Measurements from ENCODE around the gene C1QTNF12. TPM values are rescaled to one million over a fixed set of nuclear protein-coding genes. Genes with fewer than 3 reads are reported as not detected.

Gene C1QTNF12
- total and polyA plus RNA-seq, 2 donors (not counting 3 experiments of a cell fraction or from before 2014, with no cell fraction given) = 1.0 to 1.9 TPM

DNA sequence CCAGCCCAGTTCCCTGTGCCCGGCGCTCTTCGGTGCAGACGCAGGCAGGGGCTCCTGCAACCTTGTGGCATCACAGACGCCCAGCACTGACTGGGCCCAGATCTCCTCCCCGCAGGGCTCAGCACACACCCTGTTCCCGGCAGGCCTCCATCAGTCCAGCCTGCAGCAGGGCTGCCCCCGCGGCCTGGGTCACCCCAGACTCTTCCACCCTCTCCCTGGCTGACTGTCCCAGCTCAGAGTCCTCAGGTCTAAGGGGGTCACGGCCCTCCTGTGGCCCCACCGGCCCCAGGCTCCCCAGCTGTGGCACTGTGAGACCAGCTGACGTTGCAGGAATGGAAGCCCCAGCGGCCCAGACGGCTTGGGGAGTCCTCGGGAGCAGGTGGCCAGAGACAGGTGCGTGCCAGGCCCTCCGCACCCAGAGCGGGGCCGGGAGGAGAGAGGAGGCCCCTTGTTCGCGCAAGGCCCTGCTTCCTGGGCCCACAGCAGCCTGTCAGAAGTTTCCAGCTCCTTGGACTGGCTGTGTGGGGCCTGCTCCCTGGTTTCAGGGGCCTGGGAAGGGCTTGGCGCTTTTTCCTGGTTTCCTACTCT lies 10.3 kb downstream of the C1QTNF12 start:
- POLR2A ChIA-PET = no interaction called here
- H3K4me1 ChIP-seq (ENCODE audit: control insufficient read depth, extremely low read depth, insufficient read depth, low read length) = no peaks in the 10 kb centered on the region
- no peak overlapping the region for H3K27ac ChIP-seq (ENCODE audit: insufficient read depth, low read depth, low read length)
- TF ChIP-seq, protein P1, sequence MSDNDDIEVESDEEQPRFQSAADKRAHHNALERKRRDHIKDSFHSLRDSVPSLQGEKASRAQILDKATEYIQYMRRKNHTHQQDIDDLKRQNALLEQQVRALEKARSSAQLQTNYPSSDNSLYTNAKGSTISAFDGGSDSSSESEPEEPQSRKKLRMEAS (IDR thresholded peaks at IDR 0.05; ENCODE audit: insufficient read depth, insufficient read length) = no peak
- H3K4me2 ChIP-seq (ENCODE audit: insufficient read depth, low read length) = no peak overlapping the region
- CTCF ChIA-PET = no interaction called here
- H3K9me3 ChIP-seq (replicated peaks; ENCODE audit: control insufficient read depth, insufficient read depth, low read length) = no peaks in the 10 kb centered on the region
- H4K20me1 ChIP-seq (replicated peaks; ENCODE audit: control insufficient read depth, extremely low read depth, insufficient read depth, low read length) = no peaks in the 10 kb centered on the region
- no TSS peak for BruUV-seq (replicated peaks)
- no peaks in the 10 kb centered on the region for H3K9me1 ChIP-seq (replicated peaks; ENCODE audit: control insufficient read depth, extremely low read depth, insufficient read depth, low read length)
- H3K79me2 ChIP-seq (ENCODE audit: control insufficient read depth, insufficient read depth, low read length) = peaks cover 20% of the 10 kb centered on the region
- H3K9ac ChIP-seq (replicated peaks; ENCODE audit: extremely low read depth, insufficient read depth, low read length) = no peak overlapping the region
- no peaks in the 10 kb centered on the region for H3K36me3 ChIP-seq (ENCODE audit: control insufficient read depth in 2 of 2, extremely low read depth in 1 of 2, insufficient read depth in 2 of 2, low read length in 2 of 2)
- H3K27me3 ChIP-seq (ENCODE audit: control insufficient read depth in 2 of 2, insufficient read depth in 2 of 2, low read length in 2 of 2) = no peaks in the 10 kb centered on the region
- intact Hi-C loops (cut with micrococcal nuclease) = no loop called here
- dilution Hi-C loops (cut with MboI; ENCODE audit: extremely low pct_ligation_motif_present, low sequenced_read_pairs) = no loop called here
- no peak overlapping the region for H3K4me3 ChIP-seq (replicated peaks in 1 of 3; ENCODE audit: insufficient read depth in 1 of 3, low read depth in 1 of 3, low read length in 3 of 3)
- no peak for DNase-seq (ENCODE audit: low read depth, low spot score)
- FAIRE-seq = no peak
- H2AFZ ChIP-seq (ENCODE audit: low read depth, low read length) = no peak overlapping the region

DNA sequence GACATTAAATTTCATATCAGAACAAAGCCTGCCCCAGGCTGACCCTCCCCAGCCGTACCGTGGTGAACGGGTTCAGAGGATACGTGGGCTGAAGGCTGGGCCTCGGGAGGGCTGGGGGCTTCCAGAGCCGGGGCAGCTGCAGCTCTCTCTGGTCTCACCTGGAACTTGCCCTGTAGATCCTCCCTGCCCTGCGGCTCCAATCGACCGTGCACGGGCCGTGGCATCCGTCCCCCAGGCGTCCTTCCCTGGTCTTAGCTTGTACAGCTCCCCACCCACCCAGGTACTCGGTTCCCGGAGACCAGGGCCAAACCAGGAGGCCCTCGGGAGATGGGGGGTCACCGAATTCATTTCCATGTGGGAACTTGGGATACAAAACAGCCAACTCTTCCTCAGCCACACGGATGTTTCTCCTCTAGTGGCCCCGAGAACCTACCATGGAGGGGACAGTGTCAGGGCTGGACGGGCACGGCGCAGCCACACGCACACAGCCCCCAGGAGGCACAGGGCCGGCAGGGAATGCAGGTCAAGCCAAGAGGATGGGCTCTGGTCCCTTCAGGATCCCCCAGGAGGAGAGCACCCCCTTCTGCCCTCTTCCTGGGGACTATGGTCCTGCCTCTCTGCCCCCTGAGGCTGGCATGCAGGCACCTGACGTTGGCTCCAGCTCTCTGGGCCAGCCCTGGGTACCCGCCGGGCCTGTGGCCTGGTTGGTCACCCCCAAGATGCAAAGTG lies 11.3 kb downstream of the C1QTNF12 start:
- no peaks in the 10 kb centered on the region for H3K27me3 ChIP-seq (ENCODE audit: control insufficient read depth in 2 of 2, insufficient read depth in 2 of 2, low read length in 2 of 2)
- H3K79me2 ChIP-seq (ENCODE audit: control insufficient read depth, insufficient read depth, low read length) = peaks cover 31% of the 10 kb centered on the region
- no peaks in the 10 kb centered on the region for H3K9me1 ChIP-seq (replicated peaks; ENCODE audit: control insufficient read depth, extremely low read depth, insufficient read depth, low read length)
- H2AFZ ChIP-seq (ENCODE audit: low read depth, low read length) = no peak overlapping the region
- H3K27ac ChIP-seq (ENCODE audit: insufficient read depth, low read depth, low read length) = no peak overlapping the region
- H3K36me3 ChIP-seq (ENCODE audit: control insufficient read depth in 2 of 2, extremely low read depth in 1 of 2, insufficient read depth in 2 of 2, low read length in 2 of 2) = no peaks in the 10 kb centered on the region
- CTCF ChIA-PET = no interaction called here
- no peaks in the 10 kb centered on the region for H3K9me3 ChIP-seq (replicated peaks; ENCODE audit: control insufficient read depth, insufficient read depth, low read length)
- DNase-seq (ENCODE audit: low read depth, low spot score) = no peak
- H3K4me3 ChIP-seq (replicated peaks in 1 of 3; ENCODE audit: insufficient read depth in 1 of 3, low read depth in 1 of 3, low read length in 3 of 3) = no peak overlapping the region
- intact Hi-C loops (cut with micrococcal nuclease) = no loop called here
- H4K20me1 ChIP-seq (replicated peaks; ENCODE audit: control insufficient read depth, extremely low read depth, insufficient read depth, low read length) = no peaks in the 10 kb centered on the region
- no peak overlapping the region for H3K4me2 ChIP-seq (ENCODE audit: insufficient read depth, low read length)
- H3K9ac ChIP-seq (replicated peaks; ENCODE audit: extremely low read depth, insufficient read depth, low read length) = no peak overlapping the region
- H3K4me1 ChIP-seq (ENCODE audit: control insufficient read depth, extremely low read depth, insufficient read depth, low read length) = peaks cover 6% of the 10 kb centered on the region
- dilution Hi-C loops (cut with MboI; ENCODE audit: extremely low pct_ligation_motif_present, low sequenced_read_pairs) = no loop called here
- no peak for TF ChIP-seq MYC (IDR thresholded peaks at IDR 0.05; ENCODE audit: low read depth, low read length)
- TF ChIP-seq GATA2 (IDR thresholded peaks at IDR 0.05; ENCODE audit: insufficient read depth, insufficient read length, low read depth, low read length) = no peak
- TF ChIP-seq FOS (IDR thresholded peaks at IDR 0.05; ENCODE audit: borderline replicate concordance, insufficient read depth, low read length) = no peak
- no peak for TF ChIP-seq EZH2 (IDR thresholded peaks at IDR 0.05; ENCODE audit: borderline replicate concordance, low read depth, low read length, severe bottlenecking)
- TF ChIP-seq, protein P2, sequence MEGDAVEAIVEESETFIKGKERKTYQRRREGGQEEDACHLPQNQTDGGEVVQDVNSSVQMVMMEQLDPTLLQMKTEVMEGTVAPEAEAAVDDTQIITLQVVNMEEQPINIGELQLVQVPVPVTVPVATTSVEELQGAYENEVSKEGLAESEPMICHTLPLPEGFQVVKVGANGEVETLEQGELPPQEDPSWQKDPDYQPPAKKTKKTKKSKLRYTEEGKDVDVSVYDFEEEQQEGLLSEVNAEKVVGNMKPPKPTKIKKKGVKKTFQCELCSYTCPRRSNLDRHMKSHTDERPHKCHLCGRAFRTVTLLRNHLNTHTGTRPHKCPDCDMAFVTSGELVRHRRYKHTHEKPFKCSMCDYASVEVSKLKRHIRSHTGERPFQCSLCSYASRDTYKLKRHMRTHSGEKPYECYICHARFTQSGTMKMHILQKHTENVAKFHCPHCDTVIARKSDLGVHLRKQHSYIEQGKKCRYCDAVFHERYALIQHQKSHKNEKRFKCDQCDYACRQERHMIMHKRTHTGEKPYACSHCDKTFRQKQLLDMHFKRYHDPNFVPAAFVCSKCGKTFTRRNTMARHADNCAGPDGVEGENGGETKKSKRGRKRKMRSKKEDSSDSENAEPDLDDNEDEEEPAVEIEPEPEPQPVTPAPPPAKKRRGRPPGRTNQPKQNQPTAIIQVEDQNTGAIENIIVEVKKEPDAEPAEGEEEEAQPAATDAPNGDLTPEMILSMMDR (IDR thresholded peaks at IDR 0.05; ENCODE audit: extremely low read depth in 1 of 2, insufficient read depth in 1 of 2, low read depth in 1 of 2, low read length in 2 of 2) = no peak
- TF ChIP-seq POLR2AphosphoS5 (IDR thresholded peaks at IDR 0.05; ENCODE audit: insufficient read depth, low read depth, low read length) = no peak
- TF ChIP-seq JUN (IDR thresholded peaks at IDR 0.05; ENCODE audit: borderline replicate concordance, insufficient read depth, insufficient read length, low read depth) = no peak
- POLR2A ChIA-PET = no interaction called here
- no TSS peak for BruUV-seq (replicated peaks)
- no peak for FAIRE-seq
